Nephron (organoid): ENCODE data around the gene CHAD.
"Not testable (repeated sequence)": the region's sequence is repeated elsewhere in the genome, so short reads cannot be mapped to it uniquely, and the experiment has no call there.

Source experiments
- H3K27ac Mint-ChIP-seq, 3 experiments: 2 replicates each; pipeline ENCODE4 v1.8.0; 2020; ENCODE audit warnings: mixed read lengths in 3 of 3, mild to moderate bottlenecking in 2 of 3, moderate library complexity in 1 of 3
- H3K27me3 Mint-ChIP-seq: 2 replicates; pipeline ENCODE4 v1.8.0; 2021; ENCODE audit warnings: low read depth, mild to moderate bottlenecking, moderate library complexity, mixed read lengths
- H3K36me3 Mint-ChIP-seq: 2 replicates; pipeline ENCODE4 v1.8.0; 2020; ENCODE audit warnings: low read depth, mixed read lengths
- H3K4me1 Mint-ChIP-seq: 2 replicates; pipeline ENCODE4 v1.8.0; 2020; ENCODE audit warnings: mixed read lengths
- H3K4me3 Mint-ChIP-seq, 3 experiments: 2 replicates each; pipeline ENCODE4 v1.8.0; 2020; ENCODE audit warnings: mild to moderate bottlenecking in 3 of 3, mixed read lengths in 3 of 3, moderate library complexity in 2 of 3
- H3K9me3 Mint-ChIP-seq: 2 replicates; pipeline ENCODE4 v1.8.0; 2020; ENCODE audit warnings: mixed read lengths
- TF ChIP-seq, protein P1 (sequence below), 3 experiments: fragments of 200-600 bp; sonication (generic); IDR thresholded peaks; one replicate each; pipeline ENCODE4 v1.5.0; 2021; ENCODE audit warnings: antibody characterized with exemption in 3 of 3; ENCODE audit not compliant: unreplicated experiment in 3 of 3

The CHAD gene

DNA sequence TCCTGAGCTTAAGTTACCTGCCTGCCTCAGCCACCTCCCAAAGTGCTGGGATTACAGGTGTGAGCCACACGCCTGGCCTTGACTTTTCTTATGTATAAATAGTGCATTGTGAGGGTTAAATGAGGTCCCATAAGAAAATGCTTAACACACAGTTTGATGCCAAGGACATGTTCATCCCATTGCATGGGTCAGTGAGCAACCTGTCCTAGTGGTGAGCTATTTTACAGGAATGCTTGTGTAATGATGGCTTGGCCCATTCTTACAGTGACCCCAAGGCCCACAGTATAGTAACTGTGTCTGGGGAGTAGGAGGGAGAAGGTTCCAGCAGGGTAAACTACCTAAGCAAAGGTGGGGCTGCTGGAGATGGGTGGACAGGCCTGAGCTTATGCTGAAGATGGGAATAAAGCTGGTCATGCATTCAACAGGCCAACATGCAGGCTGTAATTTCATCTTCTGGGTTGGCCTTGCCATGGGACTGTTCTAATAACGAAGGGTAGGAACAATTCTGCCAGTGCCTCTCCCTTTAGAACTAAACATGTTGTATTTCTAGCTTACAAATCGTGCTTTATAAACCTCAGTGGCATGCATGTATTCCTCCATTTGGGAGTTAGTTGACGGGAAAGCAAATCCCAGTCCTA, 36.4 kb downstream of the CHAD start:
- Mint-ChIP-seq H3K36me3 (no peaks in the 10 kb centered on the region), H3K27me3 (peaks cover 4% of the 10 kb centered on the region), H3K27ac (no peak overlapping the region), H3K4me1 (peaks cover 32% of the 10 kb centered on the region), H3K9me3 (no peaks in the 10 kb centered on the region), H3K4me3 (no peak overlapping the region)
- TF ChIP-seq, protein P1, sequence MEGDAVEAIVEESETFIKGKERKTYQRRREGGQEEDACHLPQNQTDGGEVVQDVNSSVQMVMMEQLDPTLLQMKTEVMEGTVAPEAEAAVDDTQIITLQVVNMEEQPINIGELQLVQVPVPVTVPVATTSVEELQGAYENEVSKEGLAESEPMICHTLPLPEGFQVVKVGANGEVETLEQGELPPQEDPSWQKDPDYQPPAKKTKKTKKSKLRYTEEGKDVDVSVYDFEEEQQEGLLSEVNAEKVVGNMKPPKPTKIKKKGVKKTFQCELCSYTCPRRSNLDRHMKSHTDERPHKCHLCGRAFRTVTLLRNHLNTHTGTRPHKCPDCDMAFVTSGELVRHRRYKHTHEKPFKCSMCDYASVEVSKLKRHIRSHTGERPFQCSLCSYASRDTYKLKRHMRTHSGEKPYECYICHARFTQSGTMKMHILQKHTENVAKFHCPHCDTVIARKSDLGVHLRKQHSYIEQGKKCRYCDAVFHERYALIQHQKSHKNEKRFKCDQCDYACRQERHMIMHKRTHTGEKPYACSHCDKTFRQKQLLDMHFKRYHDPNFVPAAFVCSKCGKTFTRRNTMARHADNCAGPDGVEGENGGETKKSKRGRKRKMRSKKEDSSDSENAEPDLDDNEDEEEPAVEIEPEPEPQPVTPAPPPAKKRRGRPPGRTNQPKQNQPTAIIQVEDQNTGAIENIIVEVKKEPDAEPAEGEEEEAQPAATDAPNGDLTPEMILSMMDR (IDR thresholded peaks at IDR 0.05; ENCODE audit: unreplicated experiment in 3 of 3): no peak

DNA sequence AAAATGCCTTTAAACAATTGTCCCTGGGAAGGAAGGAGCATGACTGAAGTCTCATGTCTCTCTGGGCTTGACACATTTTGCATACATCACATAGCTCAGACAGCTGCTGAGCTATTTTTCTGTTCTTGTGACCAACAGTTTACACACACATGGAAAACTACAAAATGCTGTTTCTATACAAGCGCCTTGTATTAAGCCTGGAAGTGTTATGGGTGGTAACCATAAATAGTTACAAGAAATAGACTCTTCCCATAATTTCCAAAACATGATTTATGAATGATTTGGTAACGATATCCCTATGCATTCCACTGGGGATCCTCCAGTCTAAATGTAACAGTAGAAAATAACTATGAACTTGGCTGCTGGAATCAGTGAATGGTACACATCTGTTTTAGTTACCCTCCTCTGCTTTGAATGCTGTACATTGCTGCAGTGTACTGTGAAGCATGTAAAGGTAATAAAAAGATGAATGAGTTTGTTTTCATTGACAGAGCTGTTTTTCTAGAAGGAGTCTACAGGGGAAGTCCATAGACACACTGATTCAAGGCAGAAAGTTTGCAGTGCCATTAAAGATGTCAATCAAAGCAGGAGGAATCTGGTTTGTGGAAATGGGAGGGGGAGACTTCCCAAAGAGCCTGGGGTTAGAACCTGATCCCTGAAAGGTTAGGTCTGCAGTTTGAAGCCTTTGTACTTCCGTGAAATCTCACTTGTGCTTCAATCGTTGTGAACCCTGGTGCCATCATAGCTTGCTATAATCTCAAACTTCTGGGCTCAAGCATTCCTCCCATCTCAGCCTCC, 37.7 kb downstream of the CHAD start:
- Mint-ChIP-seq H3K36me3 (no peaks in the 10 kb centered on the region), H3K27ac (peak overlapping the region; percentile 47 to 67 (median 66)), H3K9me3 (no peaks in the 10 kb centered on the region), H3K4me1 (peaks cover 40% of the 10 kb centered on the region), H3K4me3 (no peak overlapping the region), H3K27me3 (peaks cover 4% of the 10 kb centered on the region)
- TF ChIP-seq, protein P1 (IDR thresholded peaks at IDR 0.05; ENCODE audit: unreplicated experiment in 3 of 3): no peak

GRCh38 chr17:50429793-50430192, 38.9 kb downstream of the CHAD start:
- no peaks in the 10 kb centered on the region for H3K9me3 Mint-ChIP-seq
- peak overlapping the region; percentile 45 to 65 (median 51) for H3K27ac Mint-ChIP-seq
- H3K4me3 Mint-ChIP-seq: peak overlapping the region in 1 of 3 experiments; percentile 34
- peaks cover 4% of the 10 kb centered on the region for H3K27me3 Mint-ChIP-seq
- peaks cover 45% of the 10 kb centered on the region for H3K4me1 Mint-ChIP-seq
- TF ChIP-seq, protein P1 (IDR thresholded peaks at IDR 0.05; ENCODE audit: unreplicated experiment in 3 of 3): no peak
- H3K36me3 Mint-ChIP-seq: no peaks in the 10 kb centered on the region

GRCh38 chr17:50428831-50429424, 39.8 kb downstream of the CHAD start:
- peaks cover 4% of the 10 kb centered on the region for H3K27me3 Mint-ChIP-seq
- TF ChIP-seq, protein P1 (IDR thresholded peaks at IDR 0.05; ENCODE audit: unreplicated experiment in 3 of 3): no peak
- no peaks in the 10 kb centered on the region for H3K9me3 Mint-ChIP-seq
- peak overlapping the region in 1 of 3 experiments; percentile 53 for H3K4me3 Mint-ChIP-seq
- H3K36me3 Mint-ChIP-seq: no peaks in the 10 kb centered on the region
- peaks cover 50% of the 10 kb centered on the region for H3K4me1 Mint-ChIP-seq
- peak overlapping the region; percentile 35 to 78 (median 48) for H3K27ac Mint-ChIP-seq

- H3K36me3 Mint-ChIP-seq, H3K9me3 Mint-ChIP-seq, H3K27me3 Mint-ChIP-seq: not testable (repeated sequence)
- peaks cover 56% of the 10 kb centered on the region for H3K4me1 Mint-ChIP-seq
- peak overlapping the region; percentile 67 to 85 (median 69) for H3K27ac Mint-ChIP-seq
- peak overlapping the region; percentile 70 to 93 (median 92) for H3K4me3 Mint-ChIP-seq
Measured at GRCh38 chr17:50428126-50428525, 40.6 kb downstream of the CHAD start.
